HepG2 (cell line): ENCODE results near the gene KRTAP3-3. TPM values are rescaled to one million over a fixed set of nuclear protein-coding genes. Genes with fewer than 3 reads are reported as not detected.

Experiments used
- BRCA1 ChIP-seq: sonication (generic); formaldehyde crosslinking; IDR thresholded peaks from 2 replicates; pipeline ENCODE4 v1.4.0; 2020; ENCODE audit warnings: missing genetic modification reagents
- CHD4 ChIP-seq: fragments of 200-600 bp; sonication (generic); IDR thresholded peaks from 2 replicates; pipeline ENCODE4 v1.7.0; 2017; ENCODE audit warnings: mild to moderate bottlenecking, low read length, borderline replicate concordance
- FOXO4 ChIP-seq: sonication (generic); formaldehyde crosslinking; conservative IDR thresholded peaks from 2 replicates; pipeline ENCODE4 v1.8.1; 2023; ENCODE audit warnings: missing genetic modification reagents
- KLF16 ChIP-seq, 2 experiments: sonication (generic) in 1 of 2; formaldehyde crosslinking in 1 of 2; IDR thresholded peaks; 2 replicates each; pipeline versions ENCODE4 v1.6.1 to v1.8.0; 2016 to 2023; ENCODE audit warnings: missing genetic modification reagents in 2 of 2, missing compliant biosample characterization in 1 of 2
- MIXL1 ChIP-seq: IDR thresholded peaks from 2 replicates; pipeline ENCODE4 v1.6.1; 2016
- NFKBIZ ChIP-seq: IDR thresholded peaks from 2 replicates; pipeline ENCODE4 v1.6.1; 2018; ENCODE audit warnings: missing genetic modification reagents, missing compliant biosample characterization
- PHB2 ChIP-seq: fragments of 450-650 bp; IDR thresholded peaks from 2 replicates; pipeline ENCODE4 v1.6.1; 2018; ENCODE audit not compliant: partially characterized antibody
- SMARCE1 ChIP-seq: fragments of 450-650 bp; IDR thresholded peaks from 2 replicates; pipeline ENCODE4 v1.6.1; 2017; ENCODE audit warnings: borderline replicate concordance
- SP140L ChIP-seq: sonication (generic); formaldehyde crosslinking; IDR thresholded peaks from 2 replicates; pipeline ENCODE4 v1.4.0; 2020; ENCODE audit warnings: missing genetic modification reagents, borderline replicate concordance
- SRF ChIP-seq: IDR thresholded peaks from 2 replicates; pipeline ENCODE4 v1.6.1; 2011; ENCODE audit warnings: mild to moderate bottlenecking, low read depth, low read length, moderate library complexity
- YEATS4 ChIP-seq: sonication (generic); formaldehyde crosslinking; IDR thresholded peaks from 2 replicates; pipeline ENCODE4 v1.4.0; 2020; ENCODE audit warnings: missing genetic modification reagents, borderline replicate concordance
- ZBTB38 ChIP-seq: sonication (generic); formaldehyde crosslinking; IDR thresholded peaks from 2 replicates; pipeline ENCODE4 v1.5.1; 2020; ENCODE audit warnings: mild to moderate bottlenecking, missing genetic modification reagents
- ZC3H13 ChIP-seq: sonication (generic); formaldehyde crosslinking; IDR thresholded peaks from 2 replicates; pipeline ENCODE4 v1.8.1; 2023; ENCODE audit warnings: mild to moderate bottlenecking, missing genetic modification reagents, moderate library complexity
- ZNF263 ChIP-seq: sonication (generic); formaldehyde crosslinking; IDR thresholded peaks from 2 replicates; pipeline ENCODE4 v1.4.0; 2020; ENCODE audit warnings: missing genetic modification reagents
- ZNF350 ChIP-seq: sonication (generic); formaldehyde crosslinking; IDR thresholded peaks from 2 replicates; pipeline ENCODE4 v1.4.0; 2020; ENCODE audit warnings: mild to moderate bottlenecking, low read depth, missing genetic modification reagents, borderline replicate concordance
- ZNF432 ChIP-seq: sonication (generic); formaldehyde crosslinking; IDR thresholded peaks from 2 replicates; pipeline ENCODE4 v1.5.0; 2020; ENCODE audit warnings: missing genetic modification reagents, mild to moderate bottlenecking, borderline replicate concordance
- ZNF7 ChIP-seq: IDR thresholded peaks from 2 replicates; pipeline ENCODE4 v1.6.1; 2016; ENCODE audit warnings: missing biosample characterization, missing genetic modification reagents
- ZNF720 ChIP-seq: sonication (generic); formaldehyde crosslinking; IDR thresholded peaks from 2 replicates; pipeline ENCODE4 v1.4.0; 2020; ENCODE audit warnings: missing genetic modification reagents
- ZNF790 ChIP-seq: sonication (generic); formaldehyde crosslinking; IDR thresholded peaks from 2 replicates; pipeline ENCODE4 v1.8.0; 2022; ENCODE audit warnings: missing genetic modification reagents, mild to moderate bottlenecking, borderline replicate concordance
- polyA plus RNA-seq, 8 experiments: library from polyadenylated mRNA; depleted of rRNA in 3 of 8; stranded (reverse) in 7 of 8; unstranded in 1 of 8; fragments of >200 nt; fragmentation: Illumina TruSeq in 4 of 8; extraction: Trizol in 4 of 8; gene quantifications; 2 replicates each; pipeline versions ENCODE4 v1.2.1 to v1.2.3, GENCODE V29; 2011 to 2016; ENCODE audit warnings: low read depth in 4 of 8, missing spikeins in 1 of 8, mixed read lengths in 1 of 8; ENCODE audit not compliant: insufficient read depth in 1 of 8
- total RNA-seq, 5 experiments: library from RNA; depleted of rRNA; stranded (reverse); fragments of >200 nt; fragmentation: Illumina TruSeq; extraction: Trizol; gene quantifications; 2 replicates each; pipeline ENCODE4 v1.2.3, GENCODE V29; 2016; ENCODE audit warnings: low read depth in 1 of 5
- TF ChIP-seq, protein P1 (sequence below): sonication (generic); formaldehyde crosslinking; IDR thresholded peaks from 2 replicates; pipeline ENCODE4 v1.4.0; 2020; ENCODE audit warnings: missing genetic modification reagents
- TF ChIP-seq, protein P2 (sequence below): fragments of 450-650 bp; IDR thresholded peaks from 2 replicates; pipeline ENCODE4 v1.6.1; 2017; ENCODE audit warnings: mild to moderate bottlenecking
- TF ChIP-seq, protein P3 (sequence below): sonication (generic); formaldehyde crosslinking; conservative IDR thresholded peaks from 2 replicates; pipeline ENCODE4 v1.4.0; 2020; ENCODE audit warnings: missing genetic modification reagents

The KRTAP3-3 gene
- total and polyA plus RNA-seq, 2 of the 13 experiments (the other 11 are each of a cell fraction or from before 2014, with no cell fraction given): not detected

- TF ChIP-seq, protein P1, sequence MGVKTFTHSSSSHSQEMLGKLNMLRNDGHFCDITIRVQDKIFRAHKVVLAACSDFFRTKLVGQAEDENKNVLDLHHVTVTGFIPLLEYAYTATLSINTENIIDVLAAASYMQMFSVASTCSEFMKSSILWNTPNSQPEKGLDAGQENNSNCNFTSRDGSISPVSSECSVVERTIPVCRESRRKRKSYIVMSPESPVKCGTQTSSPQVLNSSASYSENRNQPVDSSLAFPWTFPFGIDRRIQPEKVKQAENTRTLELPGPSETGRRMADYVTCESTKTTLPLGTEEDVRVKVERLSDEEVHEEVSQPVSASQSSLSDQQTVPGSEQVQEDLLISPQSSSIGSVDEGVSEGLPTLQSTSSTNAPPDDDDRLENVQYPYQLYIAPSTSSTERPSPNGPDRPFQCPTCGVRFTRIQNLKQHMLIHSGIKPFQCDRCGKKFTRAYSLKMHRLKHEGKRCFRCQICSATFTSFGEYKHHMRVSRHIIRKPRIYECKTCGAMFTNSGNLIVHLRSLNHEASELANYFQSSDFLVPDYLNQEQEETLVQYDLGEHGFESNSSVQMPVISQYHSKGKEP (CRISPR knock-in tag): no peak
- TF ChIP-seq ZNF263 (no peak), ZNF350 (CRISPR knock-in tag) (no peak), FOXO4 (CRISPR knock-in tag) (no peak), PHB2 (no peak), ZNF432 (no peak), ZNF790 (CRISPR knock-in tag) (no peak), ZNF7 (CRISPR knock-in tag) (no peak), CHD4 (peak; percentile 71; the same call in 1 of the 2 replicates), YEATS4 (no peak; the same call in 1 of the 2 replicates), SMARCE1 (peak; percentile 62; the same call in 1 of the 2 replicates), NFKBIZ (CRISPR knock-in tag) (peak; percentile 99; the same call in 1 of the 2 replicates), KLF16 (CRISPR knock-in tag; IDR thresholded peaks at IDR 0.05) (peak in 1 of 2 experiments; percentile 96; a peak in 2 of 4 replicates), ZNF720 (CRISPR knock-in tag) (no peak), ZBTB38 (peak; percentile 27; the same call in 1 of the 2 replicates), ZC3H13 (CRISPR knock-in tag) (no peak), BRCA1 (CRISPR knock-in tag) (no peak; the same call in 1 of the 2 replicates), SRF (no peak), MIXL1 (CRISPR knock-in tag) (peak; percentile 99), SP140L (CRISPR knock-in tag) (peak; percentile 90; the same call in 1 of the 2 replicates)
- TF ChIP-seq, protein P2, sequence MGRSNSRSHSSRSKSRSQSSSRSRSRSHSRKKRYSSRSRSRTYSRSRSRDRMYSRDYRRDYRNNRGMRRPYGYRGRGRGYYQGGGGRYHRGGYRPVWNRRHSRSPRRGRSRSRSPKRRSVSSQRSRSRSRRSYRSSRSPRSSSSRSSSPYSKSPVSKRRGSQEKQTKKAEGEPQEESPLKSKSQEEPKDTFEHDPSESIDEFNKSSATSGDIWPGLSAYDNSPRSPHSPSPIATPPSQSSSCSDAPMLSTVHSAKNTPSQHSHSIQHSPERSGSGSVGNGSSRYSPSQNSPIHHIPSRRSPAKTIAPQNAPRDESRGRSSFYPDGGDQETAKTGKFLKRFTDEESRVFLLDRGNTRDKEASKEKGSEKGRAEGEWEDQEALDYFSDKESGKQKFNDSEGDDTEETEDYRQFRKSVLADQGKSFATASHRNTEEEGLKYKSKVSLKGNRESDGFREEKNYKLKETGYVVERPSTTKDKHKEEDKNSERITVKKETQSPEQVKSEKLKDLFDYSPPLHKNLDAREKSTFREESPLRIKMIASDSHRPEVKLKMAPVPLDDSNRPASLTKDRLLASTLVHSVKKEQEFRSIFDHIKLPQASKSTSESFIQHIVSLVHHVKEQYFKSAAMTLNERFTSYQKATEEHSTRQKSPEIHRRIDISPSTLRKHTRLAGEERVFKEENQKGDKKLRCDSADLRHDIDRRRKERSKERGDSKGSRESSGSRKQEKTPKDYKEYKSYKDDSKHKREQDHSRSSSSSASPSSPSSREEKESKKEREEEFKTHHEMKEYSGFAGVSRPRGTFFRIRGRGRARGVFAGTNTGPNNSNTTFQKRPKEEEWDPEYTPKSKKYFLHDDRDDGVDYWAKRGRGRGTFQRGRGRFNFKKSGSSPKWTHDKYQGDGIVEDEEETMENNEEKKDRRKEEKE: no peak
- TF ChIP-seq, protein P3, sequence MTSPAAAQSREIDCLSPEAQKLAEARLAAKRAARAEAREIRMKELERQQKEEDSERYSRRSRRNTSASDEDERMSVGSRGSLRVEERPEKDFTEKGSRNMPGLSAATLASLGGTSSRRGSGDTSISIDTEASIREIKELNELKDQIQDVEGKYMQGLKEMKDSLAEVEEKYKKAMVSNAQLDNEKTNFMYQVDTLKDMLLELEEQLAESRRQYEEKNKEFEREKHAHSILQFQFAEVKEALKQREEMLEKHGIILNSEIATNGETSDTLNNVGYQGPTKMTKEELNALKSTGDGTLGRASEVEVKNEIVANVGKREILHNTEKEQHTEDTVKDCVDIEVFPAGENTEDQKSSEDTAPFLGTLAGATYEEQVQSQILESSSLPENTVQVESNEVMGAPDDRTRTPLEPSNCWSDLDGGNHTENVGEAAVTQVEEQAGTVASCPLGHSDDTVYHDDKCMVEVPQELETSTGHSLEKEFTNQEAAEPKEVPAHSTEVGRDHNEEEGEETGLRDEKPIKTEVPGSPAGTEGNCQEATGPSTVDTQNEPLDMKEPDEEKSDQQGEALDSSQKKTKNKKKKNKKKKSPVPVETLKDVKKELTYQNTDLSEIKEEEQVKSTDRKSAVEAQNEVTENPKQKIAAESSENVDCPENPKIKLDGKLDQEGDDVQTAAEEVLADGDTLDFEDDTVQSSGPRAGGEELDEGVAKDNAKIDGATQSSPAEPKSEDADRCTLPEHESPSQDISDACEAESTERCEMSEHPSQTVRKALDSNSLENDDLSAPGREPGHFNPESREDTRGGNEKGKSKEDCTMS (CRISPR knock-in tag): 0 out of 2 replicates have a peak, but pooled peaks have one; percentile 33
Measured at GRCh38 chr17:40956401-40957254, 37.3 kb downstream of the KRTAP3-3 start (continued).
